Right lobe of liver (tissue), 4 donors: Measurements from ENCODE around the gene CERS6.

Source experiments
- CTCF ChIP-seq, 4 donors: fragments of 200-600 bp in 3 of 4; fragments of 450-650 bp in 1 of 4; IDR thresholded peaks; one replicate each; pipeline versions ENCODE4 v1.5.1 to v1.8.0; 2016 to 2022; ENCODE audit warnings: antibody characterized with exemption in 4 of 4, mild to moderate bottlenecking in 2 of 4
- POLR2A ChIP-seq: fragments of 450-650 bp; IDR thresholded peaks from one replicate; pipeline ENCODE4 v1.6.1; 2017; ENCODE audit warnings: antibody characterized with exemption, mild to moderate bottlenecking
- donor health status: DM: no; HTN: no; CAD: no.
- donor health status: DM: no; HTN: no; CAD: no.
- donor health status: DM: no; HTN: yes; CAD: no.

- no peak for TF ChIP-seq CTCF (IDR thresholded peaks at IDR 0.05)
- TF ChIP-seq POLR2A, result no peak
Measured at GRCh38 chr2:168519534-168520308, 63.6 kb downstream of the CERS6 start.
